AG04449 (cell line): ENCODE data around the gene UNC45B.

Experiments used
- CTCF ChIA-PET: fragments of 350-600 bp; formaldehyde crosslinking; extraction: SDS; loops from one replicate; lab custom pipeline; 2021; ENCODE audit warnings: antibody characterized with exemption; lab: Yijun Ruan, JAX
- POLR2A ChIA-PET: fragments of 400-600, 350-600 bp; formaldehyde crosslinking; extraction: SDS; loops from one replicate; lab custom pipeline; 2020; ENCODE audit warnings: antibody characterized with exemption, inconsistent platforms; lab: Yijun Ruan, JAX
- DNase-seq: peaks from one replicate; pipeline ENCODE4 v3.0.0-alpha.2; 2010; ENCODE audit warnings: low read depth, low spot score
- H3K4me3 ChIP-seq: 2 replicates; pipeline ENCODE4 v1.5.1; 2011; ENCODE audit warnings: low read depth, mild to moderate bottlenecking, control low read depth, low read length
- CTCF ChIP-seq: IDR thresholded peaks from one replicate; pipeline ENCODE4 v1.5.1; 2011; ENCODE audit warnings: mild to moderate bottlenecking, moderate library complexity, low read length, control low read depth, inconsistent platforms; ENCODE audit not compliant: insufficient read depth; ENCODE audit errors: missing control alignments

Gene UNC45B

DNA sequence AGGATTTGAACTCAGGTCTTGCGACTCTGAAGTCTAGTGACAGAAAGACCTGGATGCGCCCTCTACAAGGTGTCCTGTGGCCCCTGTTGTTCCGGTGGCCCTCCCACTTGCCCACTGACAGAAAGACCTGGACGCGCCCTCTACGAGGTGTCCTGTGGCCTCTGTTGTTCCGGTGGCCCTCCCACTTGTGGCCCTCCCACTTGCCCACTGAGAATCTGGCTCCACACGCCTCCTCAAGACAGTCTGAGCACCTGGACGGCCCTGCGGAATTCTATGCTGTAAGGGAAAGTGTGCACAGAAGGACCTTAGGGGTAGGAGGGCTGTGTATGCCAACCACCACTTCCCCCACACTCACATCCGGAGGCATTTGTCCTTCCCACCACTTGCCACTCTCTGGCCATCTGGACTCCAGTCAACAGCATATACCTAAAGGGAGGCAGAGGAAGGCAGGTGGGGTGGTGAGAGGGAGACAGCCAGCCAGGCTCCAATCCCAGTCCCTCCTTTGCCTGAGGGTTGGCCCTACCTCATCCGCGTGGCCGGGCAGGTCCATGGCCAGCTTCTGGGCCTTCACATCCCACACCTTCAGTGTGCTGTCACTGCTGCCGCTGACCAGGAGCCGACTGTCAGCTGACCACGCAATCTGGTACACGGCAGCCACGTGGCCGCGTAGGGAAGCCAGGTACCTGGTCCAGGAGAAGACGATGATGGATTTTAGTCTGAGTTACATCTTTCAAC is 14.6 kb upstream of the UNC45B start:
- POLR2A ChIA-PET: no interaction called here

GRCh38 chr17:35135322-35135721 is 12.3 kb upstream of the UNC45B start:
- no peak for TF ChIP-seq CTCF
- DNase-seq: no peak
- no peak overlapping the region for H3K4me3 ChIP-seq
- ChIA-PET POLR2A (no interaction called here), CTCF (interaction anchor here (1.9 kb wide), 1 partner anchor 45 kb away, joined by 7 read pairs; no protein-coding TSS in a partner anchor)

More for the DNA sequence above, 14.6 kb upstream of the UNC45B start:
- no peak for TF ChIP-seq CTCF
- DNase-seq: no peak
- CTCF ChIA-PET: no interaction called here
- no peak overlapping the region for H3K4me3 ChIP-seq

DNA sequence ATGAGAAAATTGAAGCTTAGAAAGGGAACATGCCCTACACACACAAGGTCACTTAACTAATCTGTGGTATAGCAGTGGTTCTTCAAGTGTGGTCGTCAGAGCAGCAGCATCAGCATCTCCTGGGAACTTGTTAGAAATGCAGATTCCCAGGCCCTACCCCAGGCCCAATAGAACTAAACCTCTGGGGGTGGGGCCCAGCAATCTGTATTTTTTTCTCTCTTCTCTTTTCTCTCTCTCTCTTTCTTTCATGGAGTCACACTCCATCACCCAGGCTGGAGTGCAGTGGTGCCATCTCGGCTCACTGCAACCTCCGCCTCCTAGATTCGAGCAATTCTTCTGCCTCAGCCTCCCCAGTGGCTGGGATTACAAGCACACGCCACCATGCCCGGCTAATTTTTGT is 9.4 kb upstream of the UNC45B start:
- TF ChIP-seq CTCF: no peak
- ChIA-PET CTCF (interaction anchor here (0.7 to 2.9 kb wide), 3 partner anchors 9 to 404 kb away, joined by 3 to 7 read pairs (median 3); partner anchors contain the start of gene RAD51D), POLR2A (no interaction called here)
- H3K4me3 ChIP-seq: no peak overlapping the region
- DNase-seq: no peak

GRCh38 chr17:35141681-35142466 is 5.7 kb upstream of the UNC45B start, which contains the start of gene NLE1:
Gene NLE1 (minus strand): TSS chr17:35142303. CDS start chr17:35142275, 28 bp downstream.
- DNase-seq: no peak
- H3K4me3 ChIP-seq: peak within 1 kb of the TSS; percentile 98
- TF ChIP-seq CTCF: peak; percentile 99
- CTCF ChIA-PET: interaction anchor here (0.9 to 2.9 kb wide), 11 partner anchors 11 to 724 kb away, joined by 3 to 24 read pairs (median 4); partner anchors contain the start of gene RAD51D
- POLR2A ChIA-PET: no interaction called here

DNA sequence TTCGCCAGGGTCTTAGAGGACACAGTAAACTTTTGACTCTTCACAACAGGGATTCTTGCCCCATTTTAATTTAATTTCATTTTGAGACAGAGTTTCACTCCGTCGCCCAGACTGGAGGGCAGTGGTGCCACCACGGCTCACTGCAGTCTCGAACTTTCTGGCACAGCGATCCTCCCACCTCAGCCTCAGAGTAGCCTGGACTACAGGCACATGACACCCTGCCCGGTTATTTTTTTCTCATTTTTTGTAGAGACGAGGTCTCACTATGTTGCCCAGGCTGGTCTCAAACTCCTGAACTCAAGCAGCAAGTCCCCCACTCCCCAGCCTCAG is 5.2 kb upstream of the UNC45B start:
- no peak for TF ChIP-seq CTCF
- POLR2A ChIA-PET: no interaction called here
- CTCF ChIA-PET: interaction anchor here (2.0 kb wide), 1 partner anchor 14 kb away, joined by 24 read pairs; no protein-coding TSS in a partner anchor
- DNase-seq: no peak
- peak overlapping the region; percentile 98 for H3K4me3 ChIP-seq

DNA sequence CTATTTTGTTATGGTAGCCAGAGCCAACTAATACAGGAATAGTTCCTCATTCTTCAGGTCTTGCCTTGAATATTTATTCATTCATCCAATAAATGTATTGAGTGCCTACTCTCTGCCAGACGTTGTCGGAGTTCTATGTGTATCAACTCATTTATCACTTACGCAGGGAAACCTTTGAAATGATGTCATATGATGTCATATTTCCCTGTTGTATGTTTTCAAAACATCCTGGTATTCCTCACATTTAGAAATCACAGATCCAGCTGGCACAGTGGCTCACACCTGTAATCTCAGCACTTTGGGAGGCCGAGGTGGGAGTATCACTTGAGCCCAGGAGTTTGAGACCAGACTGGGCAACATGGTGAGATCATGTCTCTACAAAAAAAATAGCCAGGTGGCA is 2.8 kb upstream of the UNC45B start:
- ChIA-PET POLR2A (no interaction called here), CTCF (interaction anchor here (2.1 kb wide), 1 partner anchor 126 kb away, joined by 5 read pairs; no protein-coding TSS in a partner anchor)
- TF ChIP-seq CTCF: no peak
- no peak overlapping the region for H3K4me3 ChIP-seq
- DNase-seq: no peak
